HEK293 (cell line): ENCODE data around the gene TMSB4X.

ENCODE experiments used
- CTCF ChIA-PET: fragments of 350-600 bp; formaldehyde crosslinking; extraction: SDS; loops from one replicate; lab custom pipeline; 2021; ENCODE audit warnings: antibody characterized with exemption; lab: Yijun Ruan, JAX
- POLR2A ChIA-PET: fragments of 300-600 bp; formaldehyde crosslinking; extraction: SDS; loops from one replicate; lab custom pipeline; 2020; ENCODE audit warnings: antibody characterized with exemption, inconsistent platforms; lab: Yijun Ruan, JAX
- H3K27ac ChIP-seq: fragments of 200-500 bp; sonication (Bioruptor generic); 2 replicates; pipeline ENCODE4 v1.5.1; 2014; ENCODE audit warnings: low read depth, low read length, control low read depth, inconsistent platforms; ENCODE audit errors: extremely low read depth
- H3K36me3 ChIP-seq, 2 experiments: fragments of 200-500 bp in 1 of 2; sonication (Bioruptor generic) in 1 of 2; 1 replicate in 1 of 2; 2 replicates in 1 of 2; pipeline ENCODE4 v1.5.1; 2014 to 2017; ENCODE audit warnings: inconsistent platforms in 2 of 2, low read length in 2 of 2; ENCODE audit not compliant: control insufficient read depth in 2 of 2, insufficient read depth in 1 of 2
- H3K4me1 ChIP-seq: fragments of 200-500 bp; sonication (Bioruptor generic); 2 replicates; pipeline ENCODE4 v1.5.1; 2014; ENCODE audit warnings: mild to moderate bottlenecking, low read length, inconsistent platforms; ENCODE audit not compliant: control insufficient read depth, insufficient read depth
- H3K4me3 ChIP-seq: 2 replicates; pipeline ENCODE4 v1.5.1; 2011; ENCODE audit warnings: low read depth, mild to moderate bottlenecking, control low read depth, low read length, moderate library complexity
- H3K9me3 ChIP-seq: fragments of 200-500 bp; sonication (Bioruptor generic); 2 replicates; pipeline ENCODE4 v1.5.1; 2014; ENCODE audit warnings: low read depth, low read length, inconsistent platforms; ENCODE audit not compliant: control insufficient read depth, insufficient read depth
- KLF1 ChIP-seq: fragments of 450-650 bp; formaldehyde crosslinking; IDR thresholded peaks from 2 replicates; pipeline ENCODE4 v1.5.1; 2016; ENCODE audit warnings: missing biosample characterization, missing genetic modification characterization
- KLF17 ChIP-seq: fragments of 450-650 bp; formaldehyde crosslinking; IDR thresholded peaks from 2 replicates; pipeline ENCODE4 v1.5.1; 2016; ENCODE audit warnings: missing biosample characterization, missing genetic modification characterization
- SALL2 ChIP-seq: fragments of 450-650 bp; formaldehyde crosslinking; IDR thresholded peaks from 2 replicates; pipeline ENCODE4 v1.5.0; 2017; ENCODE audit warnings: missing biosample characterization, mild to moderate bottlenecking, missing genetic modification characterization, borderline replicate concordance
- TCF7L2 ChIP-seq: IDR thresholded peaks from 2 replicates; pipeline ENCODE4 v1.6.1; 2011; ENCODE audit warnings: low read depth, mild to moderate bottlenecking, inconsistent platforms, low read length, moderate library complexity, borderline replicate concordance
- YY2 ChIP-seq: fragments of 450-650 bp; formaldehyde crosslinking; IDR thresholded peaks from 2 replicates; pipeline ENCODE4 v1.5.1; 2016; ENCODE audit warnings: missing biosample characterization, missing genetic modification characterization
- ZBTB7A ChIP-seq: fragments of 450-650 bp; formaldehyde crosslinking; IDR thresholded peaks from 2 replicates; pipeline ENCODE4 v1.5.1; 2016; ENCODE audit warnings: low read depth, missing biosample characterization, missing genetic modification characterization
- ZFP37 ChIP-seq: fragments of 450-650 bp; formaldehyde crosslinking; IDR thresholded peaks from 2 replicates; pipeline ENCODE4 v1.5.1; 2016; ENCODE audit warnings: missing biosample characterization, missing genetic modification characterization
- ZIC2 ChIP-seq: fragments of 450-650 bp; formaldehyde crosslinking; IDR thresholded peaks from 2 replicates; pipeline ENCODE4 v1.5.1; 2016; ENCODE audit warnings: missing biosample characterization, missing genetic modification characterization
- ZNF16 ChIP-seq: fragments of 450-650 bp; formaldehyde crosslinking; IDR thresholded peaks from 2 replicates; pipeline ENCODE4 v1.5.1; 2016; ENCODE audit warnings: low read depth, missing biosample characterization, missing genetic modification characterization
- ZNF174 ChIP-seq: fragments of 450-650 bp; formaldehyde crosslinking; IDR thresholded peaks from 2 replicates; pipeline ENCODE4 v1.5.0; 2017; ENCODE audit warnings: missing biosample characterization, mild to moderate bottlenecking, missing genetic modification characterization
- ZNF366 ChIP-seq: fragments of 450-650 bp; formaldehyde crosslinking; conservative IDR thresholded peaks from 2 replicates; pipeline ENCODE4 v1.5.1; 2016; ENCODE audit warnings: missing biosample characterization, missing genetic modification characterization
- ZNF394 ChIP-seq: fragments of 450-650 bp; formaldehyde crosslinking; IDR thresholded peaks from 2 replicates; pipeline ENCODE4 v1.5.1; 2016; ENCODE audit warnings: missing biosample characterization, missing genetic modification characterization, mild to moderate bottlenecking, moderate library complexity, borderline replicate concordance
- ZNF449 ChIP-seq: fragments of 450-650 bp; formaldehyde crosslinking; IDR thresholded peaks from 2 replicates; pipeline ENCODE4 v1.5.1; 2017; ENCODE audit warnings: missing biosample characterization, mild to moderate bottlenecking, missing genetic modification characterization, moderate library complexity
- ZNF501 ChIP-seq: fragments of 450-650 bp; formaldehyde crosslinking; IDR thresholded peaks from 2 replicates; pipeline ENCODE4 v1.5.1; 2016; ENCODE audit warnings: missing biosample characterization, missing genetic modification characterization
- ZNF513 ChIP-seq: fragments of 450-650 bp; IDR thresholded peaks from 2 replicates; pipeline ENCODE4 v1.5.1; 2018; ENCODE audit warnings: missing biosample characterization, missing genetic modification characterization
- ZNF514 ChIP-seq: fragments of 450-650 bp; formaldehyde crosslinking; IDR thresholded peaks from 2 replicates; pipeline ENCODE4 v1.5.1; 2016; ENCODE audit warnings: missing biosample characterization, missing genetic modification characterization
- ZNF518A ChIP-seq: fragments of 450-650 bp; formaldehyde crosslinking; conservative IDR thresholded peaks from 2 replicates; pipeline ENCODE4 v1.5.1; 2016; ENCODE audit warnings: low read depth, missing biosample characterization, missing genetic modification characterization
- ZNF610 ChIP-seq: fragments of 450-650 bp; formaldehyde crosslinking; IDR thresholded peaks from 2 replicates; pipeline ENCODE4 v1.5.1; 2016; ENCODE audit warnings: missing biosample characterization, missing genetic modification characterization, borderline replicate concordance
- ZNF626 ChIP-seq: fragments of 450-650 bp; sonication (Bioruptor Pico); formaldehyde crosslinking; IDR thresholded peaks from 2 replicates; pipeline ENCODE4 v1.5.1; 2018; ENCODE audit warnings: missing biosample characterization, missing genetic modification characterization, inconsistent platforms
- ZNF677 ChIP-seq: fragments of 450-650 bp; IDR thresholded peaks from 2 replicates; pipeline ENCODE4 v1.5.0; 2018; ENCODE audit warnings: missing biosample characterization, mild to moderate bottlenecking, missing genetic modification characterization, moderate library complexity
- ZNF704 ChIP-seq: fragments of 450-650 bp; formaldehyde crosslinking; IDR thresholded peaks from 2 replicates; pipeline ENCODE4 v1.5.1; 2016; ENCODE audit warnings: missing biosample characterization, missing genetic modification characterization
- ZNF837 ChIP-seq: fragments of 450-650 bp; formaldehyde crosslinking; IDR thresholded peaks from 2 replicates; pipeline ENCODE4 v1.5.1; 2016; ENCODE audit warnings: missing biosample characterization, missing genetic modification characterization
- ZNF843 ChIP-seq: fragments of 450-650 bp; formaldehyde crosslinking; IDR thresholded peaks from 2 replicates; pipeline ENCODE4 v1.5.1; 2016; ENCODE audit warnings: missing biosample characterization, missing genetic modification characterization
- ZXDB ChIP-seq: fragments of 450-650 bp; formaldehyde crosslinking; IDR thresholded peaks from 2 replicates; pipeline ENCODE4 v1.5.1; 2016; ENCODE audit warnings: missing biosample characterization, missing genetic modification characterization

Gene TMSB4X

GRCh38 chrX:12973561-12974304 lies 1.2 kb upstream of the TMSB4X start:
- TF ChIP-seq ZIC2 (tag by site-specific recombination) (no peak), TCF7L2 (no peak), ZNF610 (tag by site-specific recombination) (no peak), ZNF174 (no peak), ZNF514 (tag by site-specific recombination) (no peak), ZNF677 (tag by site-specific recombination) (no peak), SALL2 (tag by site-specific recombination) (no peak), ZNF837 (tag by site-specific recombination) (no peak), YY2 (no peak), ZNF626 (tag by site-specific recombination) (no peak), ZNF843 (tag by site-specific recombination) (no peak), KLF17 (no peak), ZNF704 (no peak), ZNF449 (no peak), ZNF501 (tag by site-specific recombination) (no peak), KLF1 (tag by site-specific recombination) (no peak), ZNF513 (tag by site-specific recombination) (no peak)
- ChIA-PET CTCF (interaction anchor here (0.6 to 6.3 kb wide), 4 partner anchors 24 to 520 kb away, joined by 3 to 42 read pairs (median 10); no protein-coding TSS in a partner anchor), POLR2A (interaction anchor here (1.6 kb wide), 1 partner anchor 27 kb away, joined by 5 read pairs; no protein-coding TSS in a partner anchor)
- no peak overlapping the region for H3K4me3 ChIP-seq
- no peaks in the 10 kb centered on the region for H3K4me1 ChIP-seq
- no peaks in the 10 kb centered on the region for H3K9me3 ChIP-seq
- H3K36me3 ChIP-seq = peaks cover 0 to 5% of the 10 kb centered on the region in 2 experiments; a peak in 1 of 3 replicates
- no peak overlapping the region; the same call in 1 of the 2 replicates for H3K27ac ChIP-seq

- H3K4me3 ChIP-seq = no peak overlapping the region; the same call in 1 of the 2 replicates
- ChIA-PET POLR2A (interaction anchor here (0.9 to 2.6 kb wide), 5 partner anchors 10 to 27 kb away, joined by 3 to 13 read pairs (median 5); no protein-coding TSS in a partner anchor), CTCF (interaction anchor here (0.5 to 3.5 kb wide), 4 partner anchors 24 to 519 kb away, joined by 3 to 14 read pairs (median 5); no protein-coding TSS in a partner anchor)
- H3K4me1 ChIP-seq = no peaks in the 10 kb centered on the region
- H3K9me3 ChIP-seq = no peaks in the 10 kb centered on the region
- peaks cover 0 to 5% of the 10 kb centered on the region in 2 experiments; a peak in 1 of 3 replicates for H3K36me3 ChIP-seq
- H3K27ac ChIP-seq = peak overlapping the region; percentile 7; the same call in 1 of the 2 replicates
- TF ChIP-seq ZNF394 (tag by site-specific recombination) (no peak), ZNF518A (tag by site-specific recombination) (no peak), ZBTB7A (tag by site-specific recombination) (no peak), ZNF16 (tag by site-specific recombination) (no peak), ZNF366 (tag by site-specific recombination) (no peak), ZNF843 (tag by site-specific recombination) (no peak), ZFP37 (tag by site-specific recombination) (no peak), ZXDB (tag by site-specific recombination) (no peak)
Measured at GRCh38 chrX:12974305-12974795, 560 bp upstream of the TMSB4X start.
